AG08396 (cell line): ENCODE measurements around the gene TNS4.

Experiments used
- DNase-seq: peaks from one replicate; pipeline ENCODE4 v3.0.0; 2012; ENCODE audit warnings: low spot score, mixed read lengths

Gene TNS4

GRCh38 chr17:40495140-40495539, 6.3 kb downstream of the TNS4 start:
- DNase-seq: no peak

- no peak for DNase-seq
Measured at GRCh38 chr17:40493697-40494096, 7.7 kb downstream of the TNS4 start.

GRCh38 chr17:40491486-40491885, 9.9 kb downstream of the TNS4 start:
- no peak for DNase-seq

GRCh38 chr17:40490982-40491381, 10.4 kb downstream of the TNS4 start:
- no peak for DNase-seq

- peak; percentile 69 for DNase-seq
Measured at GRCh38 chr17:40490289-40490853, 11.1 kb downstream of the TNS4 start.

- DNase-seq: no peak
Measured at GRCh38 chr17:40487371-40488020, 13.9 kb downstream of the TNS4 start.

- peak; percentile 58 for DNase-seq
Measured at GRCh38 chr17:40486522-40487370, 14.7 kb downstream of the TNS4 start.

- DNase-seq: peak; percentile 91
Measured at GRCh38 chr17:40485851-40486521, 15.4 kb downstream of the TNS4 start.

- DNase-seq: no peak
Measured at GRCh38 chr17:40484973-40485530, 16.4 kb downstream of the TNS4 start.

- no peak for DNase-seq
Measured at GRCh38 chr17:40484285-40484972, 17.0 kb downstream of the TNS4 start.

- no peak for DNase-seq
Measured at GRCh38 chr17:40483679-40484078, 17.7 kb downstream of the TNS4 start.

- DNase-seq: no peak
Measured at GRCh38 chr17:40482722-40483121, 18.7 kb downstream of the TNS4 start.

GRCh38 chr17:40481106-40481505, 20.3 kb downstream of the TNS4 start:
- DNase-seq: no peak

- no peak for DNase-seq
Measured at GRCh38 chr17:40480501-40481003, 20.9 kb downstream of the TNS4 start.

GRCh38 chr17:40479754-40480480, 21.5 kb downstream of the TNS4 start:
- no peak for DNase-seq

GRCh38 chr17:40478486-40478885, 22.9 kb downstream of the TNS4 start:
- DNase-seq: no peak

GRCh38 chr17:40477796-40478195, 23.6 kb downstream of the TNS4 start:
- DNase-seq: no peak

- DNase-seq: no peak
Measured at GRCh38 chr17:40475234-40475908, 26.1 kb downstream of the TNS4 start.

GRCh38 chr17:40474419-40475002, 26.9 kb downstream of the TNS4 start:
- DNase-seq: no peak
